Left colon (tissue), 2 donors: Measurements from ENCODE around the gene MIER1. TPM values are rescaled to one million over a fixed set of nuclear protein-coding genes. Genes with fewer than 3 reads are reported as not detected.

ENCODE experiments used
- ATAC-seq: fragments of 200-7000 bp; cut with Tn5 transposase; one replicate; pipeline ENCODE4 v1.9.1; 2020; ENCODE audit warnings: mild to moderate bottlenecking, moderate library complexity
- DNase-seq, 2 donors: peaks; one replicate each; pipeline ENCODE4 v3.0.0-alpha.2; 2020
- intact Hi-C, 2 donors: fragments of 100-400 bp; cut with DNase I in 1 of 2; cut with micrococcal nuclease in 1 of 2; formaldehyde crosslinking; loops; one replicate each; pipeline versions ENCODE4 v1.11.2 to v1.14.0; 2022; cut with DNase I, micrococcal nuclease
- total RNA-seq, 2 donors: library from RNA; stranded (reverse); fragmentation: NEBNext Ultra II Directional; extraction: Animal tissue kit (Norgen Biotek cat#: 25700); gene quantifications; one replicate each; pipeline ENCODE4 v1.2.1, GENCODE V29; 2021
- donor health status: DM: no; HTN: no; CAD: no.
- donor health status: DM: yes; HTN: yes; CAD: no.

Gene MIER1
- total RNA-seq, 2 donors from 2014 or later: 64.6 to 86.4 TPM

GRCh38 chr1:66982561-66983260 is 57.9 kb downstream of the MIER1 start:
- intact Hi-C loops: no loop called here
- DNase-seq: no peak
- ATAC-seq: peak; percentile 42

DNA sequence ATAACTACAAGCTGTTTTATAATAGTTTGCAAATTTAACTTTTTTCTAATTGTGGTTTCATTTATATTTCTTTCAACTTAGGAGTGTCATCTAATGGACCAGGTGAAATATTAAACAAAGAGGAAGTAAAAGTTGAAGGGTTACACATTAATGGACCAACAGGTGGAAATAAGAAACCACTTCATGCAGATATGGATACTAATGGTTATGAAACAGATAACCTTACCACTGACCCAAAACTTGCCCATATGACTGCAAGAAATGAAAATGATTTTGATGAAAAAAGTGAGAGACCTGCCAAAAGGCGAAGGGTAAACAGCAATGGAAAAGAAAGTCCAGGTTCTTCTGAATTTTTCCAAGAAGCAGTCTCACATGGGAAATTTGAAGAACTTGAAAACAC is 59.7 kb downstream of the MIER1 start:
- intact Hi-C loops: no loop called here
- ATAC-seq: no peak
- no peak for DNase-seq

DNA sequence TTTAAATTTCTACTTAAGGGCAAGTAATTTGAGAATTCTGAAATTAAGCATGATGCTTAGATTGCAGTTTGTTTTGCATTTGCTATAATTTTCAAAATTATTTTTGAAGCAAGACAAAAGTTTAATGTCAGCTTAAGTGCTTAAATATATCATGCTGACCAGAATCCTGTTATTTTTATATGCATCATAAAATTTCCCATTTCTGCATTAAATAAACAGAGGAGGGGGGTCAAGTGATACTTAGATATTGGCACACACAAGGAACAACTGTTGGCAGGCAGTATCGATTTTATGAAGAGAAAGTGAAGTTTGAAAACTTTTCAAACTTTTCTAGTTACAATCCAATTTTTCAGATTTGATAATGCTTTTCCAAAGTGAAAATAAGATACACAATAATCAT is 61.0 kb downstream of the MIER1 start:
- ATAC-seq (no peak), DNase-seq (no peak)
- intact Hi-C loops: no loop called here

DNA sequence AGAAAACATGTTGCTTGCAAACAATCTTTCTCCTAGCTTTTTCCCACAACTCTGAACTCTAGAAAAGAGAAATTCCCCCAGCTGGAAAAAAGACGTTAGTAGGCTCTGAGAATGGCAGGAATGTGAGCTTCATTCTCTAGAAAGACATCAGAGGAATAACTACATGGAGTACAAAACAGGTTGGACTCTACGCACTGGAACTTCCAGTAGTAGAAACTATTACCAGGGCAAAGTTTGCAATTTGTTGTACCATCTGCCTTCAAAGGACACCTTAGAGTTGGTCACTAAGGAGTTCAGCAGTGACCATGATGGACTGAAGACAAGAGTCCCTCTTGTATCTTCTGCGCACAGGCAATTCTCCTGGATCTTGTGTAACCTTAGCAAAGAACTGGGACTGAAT is 68.3 kb downstream of the MIER1 start:
- no peak for ATAC-seq
- intact Hi-C loops: loop anchor here in 1 of 2 donors (10.0 kb wide), 1 partner anchor 62 kb away; the partner anchor contains the start of gene SLC35D1

DNA sequence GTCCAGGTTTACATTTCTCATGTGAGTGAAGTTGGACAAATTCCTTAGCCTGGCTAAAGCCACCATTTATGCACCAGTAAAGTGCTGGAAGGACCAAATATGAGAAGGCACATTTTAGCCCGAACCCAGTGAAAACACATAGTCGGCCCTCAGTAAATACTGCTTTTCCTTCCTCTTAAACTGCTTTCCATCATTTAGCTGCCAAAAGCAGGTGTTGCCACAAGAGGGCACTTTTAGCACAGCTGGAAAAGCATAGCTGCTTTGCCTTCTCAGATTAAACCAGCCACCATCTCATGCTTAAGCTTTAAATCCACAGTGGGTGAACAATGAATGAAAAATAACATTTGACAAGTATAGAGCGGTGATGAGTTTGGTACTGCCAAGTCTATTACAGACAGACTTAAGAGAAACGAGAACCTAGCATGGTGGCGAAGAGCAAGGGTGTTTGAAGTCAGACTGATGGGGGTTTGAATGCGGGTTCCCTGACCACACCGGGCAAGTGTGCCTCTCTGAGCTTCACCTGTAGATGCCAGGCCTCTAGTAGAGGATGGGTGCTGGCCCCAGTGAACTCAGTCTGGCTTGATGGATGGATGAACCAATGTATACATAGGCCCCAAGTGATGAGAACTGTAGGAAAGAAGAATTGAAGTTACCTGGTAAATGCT is 71.4 kb downstream of the MIER1 start:
- intact Hi-C loops: loop anchor here in 1 of 2 donors (2.0 to 10.0 kb wide), 2 partner anchors 59 to 155 kb away; partner anchors contain the start of gene SLC35D1
- DNase-seq: peak; percentile 54 to 68
- peak; percentile 80 for ATAC-seq

More for the DNA sequence above, 68.3 kb downstream of the MIER1 start:
- no peak for DNase-seq

DNA sequence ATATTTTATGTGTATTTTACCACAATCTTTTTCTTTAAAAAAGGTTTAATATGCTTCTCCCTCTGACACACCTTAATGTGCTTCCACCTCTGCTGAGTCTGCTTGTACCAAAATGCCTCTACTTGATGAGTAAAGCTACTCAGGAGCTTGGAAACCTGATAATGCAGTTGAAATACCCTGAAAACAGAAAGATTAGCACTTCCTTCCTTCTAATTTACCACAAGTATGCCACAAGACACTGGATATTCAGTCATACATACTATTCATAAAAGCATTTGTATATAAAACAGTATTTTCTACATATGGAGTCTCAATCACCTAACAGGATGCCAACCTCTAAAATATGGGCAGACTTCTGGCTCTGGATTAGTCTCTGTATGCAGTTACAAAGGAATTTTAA is 74.2 kb downstream of the MIER1 start:
- ATAC-seq: no peak

DNA sequence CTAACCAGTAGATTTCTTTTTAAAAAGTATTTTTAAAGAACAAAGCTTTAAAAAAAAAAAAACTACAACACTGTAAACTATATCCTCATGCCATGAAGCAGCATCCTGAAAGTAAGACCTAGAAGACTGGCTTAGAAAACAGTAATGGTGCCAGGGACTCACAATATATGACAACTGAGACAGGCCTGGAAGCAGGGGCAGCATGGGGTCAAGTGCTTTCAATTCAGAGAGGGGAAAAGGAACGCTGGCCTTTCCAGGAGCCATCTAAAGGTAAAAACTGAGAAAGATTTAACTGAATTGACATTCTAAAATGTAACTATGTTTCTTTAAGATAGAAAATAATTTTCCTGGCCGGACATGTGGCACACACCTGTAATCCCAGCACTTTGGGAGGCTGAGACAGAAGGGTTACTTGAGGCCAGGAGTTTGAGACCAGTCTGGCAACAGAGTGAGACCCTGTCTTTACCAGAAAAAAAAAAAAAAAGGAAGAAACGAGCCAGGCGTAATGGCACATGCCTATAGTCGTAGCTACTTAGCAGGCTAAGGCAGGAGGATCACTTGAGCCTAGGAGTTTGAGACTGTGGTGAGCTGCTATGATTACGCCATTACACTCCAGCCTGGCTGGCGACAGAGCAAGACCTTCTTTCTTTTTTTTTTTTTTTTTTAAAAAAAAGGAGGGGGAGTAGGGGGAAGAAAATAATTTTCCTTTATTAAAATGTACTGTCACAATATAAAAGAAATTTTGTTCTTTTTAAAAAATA is 75.0 kb downstream of the MIER1 start:
- ATAC-seq: no peak
- intact Hi-C loops: loop anchor here in 1 of 2 donors (10.0 kb wide), 1 partner anchor 55 kb away; the partner anchor contains the start of gene SLC35D1
- DNase-seq: no peak

More for the DNA sequence above, 74.2 kb downstream of the MIER1 start:
- DNase-seq: no peak
- intact Hi-C loops: loop anchor here in 1 of 2 donors (10.0 kb wide), 1 partner anchor 56 kb away; the partner anchor contains the start of gene SLC35D1

DNA sequence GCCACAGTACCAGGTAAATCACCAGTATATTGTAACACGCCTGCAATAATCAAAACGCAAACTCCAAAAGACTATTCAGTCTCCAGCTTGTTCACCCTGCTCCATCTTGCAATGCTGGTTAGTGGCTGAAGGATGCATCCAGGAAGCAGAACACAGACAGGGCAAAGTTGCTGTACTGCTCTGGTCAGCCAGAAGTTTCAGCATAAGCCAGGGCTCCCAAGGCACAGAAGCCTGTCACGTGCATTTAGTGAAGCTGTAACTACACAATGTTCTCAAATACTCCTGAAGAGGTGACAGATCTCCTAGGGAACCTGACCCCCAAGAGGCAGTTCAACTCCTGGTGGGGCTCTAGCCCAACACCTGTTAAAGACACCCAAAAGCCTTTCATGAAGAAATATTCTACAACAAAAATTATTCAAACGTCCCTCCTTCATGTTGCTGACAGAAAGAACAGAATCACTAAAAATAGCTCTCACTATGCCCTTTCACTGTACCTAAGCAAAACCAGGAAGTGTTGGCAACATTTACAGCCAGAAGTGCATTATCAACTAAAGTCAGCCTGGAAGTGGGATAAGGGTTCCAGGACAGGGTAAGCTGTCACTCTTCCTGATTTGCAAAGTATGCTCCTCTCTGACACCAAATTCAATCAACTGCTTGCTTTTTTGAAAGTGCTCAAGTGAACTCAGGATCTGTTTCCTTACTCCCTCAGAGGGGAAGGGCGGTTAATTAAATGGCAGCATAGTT is 77.1 kb downstream of the MIER1 start:
- ATAC-seq (peak; percentile 88), DNase-seq (no peak)
- intact Hi-C loops: no loop called here

DNA sequence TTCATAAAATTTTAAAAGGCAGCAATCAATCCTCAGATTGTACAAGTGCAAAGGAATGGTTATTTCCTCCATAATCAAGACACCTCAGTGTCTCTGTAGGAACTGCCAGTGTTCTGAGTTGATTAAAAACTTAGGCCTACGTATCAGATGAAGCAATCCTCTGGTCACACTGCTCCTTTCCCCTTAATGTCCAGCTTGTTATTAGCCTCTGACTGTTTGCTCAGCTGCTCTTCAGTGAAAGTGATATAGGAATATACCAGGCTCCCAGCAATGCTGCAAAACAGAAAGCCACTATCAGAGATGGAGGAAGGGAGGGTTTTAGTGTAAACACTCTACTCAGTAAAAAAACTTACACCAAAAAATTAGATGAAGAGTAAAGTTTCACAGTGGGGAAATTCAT is 79.4 kb downstream of the MIER1 start:
- no peak for ATAC-seq
- intact Hi-C loops: no loop called here
- no peak for DNase-seq

GRCh38 chr1:67005068-67005467 is 80.3 kb downstream of the MIER1 start:
- ATAC-seq (no peak), DNase-seq (no peak)
- intact Hi-C loops: no loop called here

GRCh38 chr1:67009792-67010191 is 85.0 kb downstream of the MIER1 start:
- ATAC-seq (no peak), DNase-seq (no peak)
- intact Hi-C loops: no loop called here

- intact Hi-C loops: no loop called here
- ATAC-seq (peak; percentile 30), DNase-seq (no peak)
These were observed 88.8 kb downstream of the MIER1 start for GRCh38 chr1:67013573-67013972.

DNA sequence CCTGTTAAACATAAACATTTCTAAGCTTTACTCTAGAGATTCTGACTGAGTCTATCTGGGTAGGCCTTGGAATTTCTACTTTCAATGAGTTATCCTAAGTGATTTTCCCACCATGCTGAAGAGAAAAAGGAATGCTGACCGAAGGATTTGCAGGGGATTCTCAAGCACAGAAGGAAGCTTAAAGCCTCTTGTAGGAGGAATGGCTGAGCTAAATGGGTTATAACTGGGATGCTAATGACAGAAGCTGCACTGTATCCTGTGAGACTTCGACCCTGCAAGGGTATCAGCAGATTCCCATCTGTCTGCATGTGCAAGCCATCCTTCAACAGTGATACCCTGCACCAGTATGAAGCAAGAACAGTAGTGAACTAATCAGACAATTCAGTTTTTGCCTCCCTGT is 93.8 kb downstream of the MIER1 start:
- ATAC-seq: no peak
- intact Hi-C loops: no loop called here
- DNase-seq: no peak

DNA sequence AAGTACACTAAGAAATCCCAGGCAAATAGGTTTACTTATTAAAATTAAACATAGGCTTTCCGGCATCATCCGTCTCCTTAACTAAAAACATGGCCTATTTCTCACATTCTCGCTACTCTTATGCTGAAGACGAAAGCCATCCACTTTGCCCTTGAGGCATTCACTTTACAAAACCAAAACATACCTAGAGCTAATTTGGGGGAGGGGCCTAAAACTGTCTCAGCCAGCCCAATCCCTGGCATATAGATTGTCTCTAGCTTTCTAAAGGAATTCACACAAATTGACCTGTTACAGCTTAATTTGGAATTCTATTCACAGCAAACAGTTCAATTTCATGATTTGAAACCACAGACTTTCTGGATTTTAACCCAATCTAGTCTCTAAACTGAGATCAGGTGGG is 94.3 kb downstream of the MIER1 start:
- DNase-seq (no peak), ATAC-seq (no peak)
- intact Hi-C loops: no loop called here

GRCh38 chr1:67019600-67020136 is 94.9 kb downstream of the MIER1 start:
- ATAC-seq: no peak

DNA sequence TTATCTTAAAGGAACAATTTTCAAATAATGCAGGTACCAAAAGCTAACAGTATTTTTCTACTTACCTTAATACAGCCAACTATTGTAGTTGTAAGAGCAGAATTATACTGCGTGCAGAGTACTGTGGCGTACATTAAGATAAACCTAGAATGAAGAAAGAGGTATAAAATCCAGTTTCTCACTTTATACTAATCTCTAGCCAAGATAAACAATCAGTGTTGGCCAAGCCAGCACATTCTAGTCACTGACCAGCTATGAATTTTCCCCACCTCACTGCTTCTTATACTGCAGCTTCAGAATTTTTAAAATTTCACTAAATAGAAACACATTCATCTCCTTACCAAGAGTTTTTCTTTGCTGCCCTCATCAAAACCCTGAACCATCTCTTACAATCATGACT is 95.5 kb downstream of the MIER1 start:
- DNase-seq (no peak), ATAC-seq (no peak)
- intact Hi-C loops: no loop called here

More at GRCh38 chr1:67019600-67020136, 94.9 kb downstream of the MIER1 start:
- DNase-seq: no peak
- intact Hi-C loops: no loop called here

- intact Hi-C loops: no loop called here
- ATAC-seq (no peak), DNase-seq (no peak)
These were observed 96.0 kb downstream of the MIER1 start for GRCh38 chr1:67020765-67021164.

- no peak for DNase-seq
- ATAC-seq: no peak
- intact Hi-C loops: no loop called here
These were observed 104.7 kb downstream of the MIER1 start for GRCh38 chr1:67029472-67029871.
